ENCODE results near the gene EVA1A. TPM values are rescaled to one million over a fixed set of nuclear protein-coding genes. Genes with fewer than 3 reads are reported as not detected.

The EVA1A gene
- polyA plus RNA-seq, 3 donors, result not detected

- no peak for DNase-seq
- TF ChIP-seq, protein P1, sequence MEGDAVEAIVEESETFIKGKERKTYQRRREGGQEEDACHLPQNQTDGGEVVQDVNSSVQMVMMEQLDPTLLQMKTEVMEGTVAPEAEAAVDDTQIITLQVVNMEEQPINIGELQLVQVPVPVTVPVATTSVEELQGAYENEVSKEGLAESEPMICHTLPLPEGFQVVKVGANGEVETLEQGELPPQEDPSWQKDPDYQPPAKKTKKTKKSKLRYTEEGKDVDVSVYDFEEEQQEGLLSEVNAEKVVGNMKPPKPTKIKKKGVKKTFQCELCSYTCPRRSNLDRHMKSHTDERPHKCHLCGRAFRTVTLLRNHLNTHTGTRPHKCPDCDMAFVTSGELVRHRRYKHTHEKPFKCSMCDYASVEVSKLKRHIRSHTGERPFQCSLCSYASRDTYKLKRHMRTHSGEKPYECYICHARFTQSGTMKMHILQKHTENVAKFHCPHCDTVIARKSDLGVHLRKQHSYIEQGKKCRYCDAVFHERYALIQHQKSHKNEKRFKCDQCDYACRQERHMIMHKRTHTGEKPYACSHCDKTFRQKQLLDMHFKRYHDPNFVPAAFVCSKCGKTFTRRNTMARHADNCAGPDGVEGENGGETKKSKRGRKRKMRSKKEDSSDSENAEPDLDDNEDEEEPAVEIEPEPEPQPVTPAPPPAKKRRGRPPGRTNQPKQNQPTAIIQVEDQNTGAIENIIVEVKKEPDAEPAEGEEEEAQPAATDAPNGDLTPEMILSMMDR (IDR thresholded peaks at IDR 0.05), result no peak
- H3K27ac Mint-ChIP-seq, result no peak overlapping the region
- Histone ChIP-seq H2AFZ (ENCODE audit: insufficient read depth, low read depth, low read length, poor library complexity, severe bottlenecking) (no peak overlapping the region), H3K4me3 (replicated peaks in 1 of 3; ENCODE audit: low read depth in 2 of 3, low read length in 3 of 3) (no peak overlapping the region), H3K27me3 (ENCODE audit: control insufficient read depth in 2 of 2, insufficient read depth in 2 of 2, low read length in 2 of 2) (peaks cover 10 to 31% of the 10 kb centered on the region in 2 donors), H3K9ac (ENCODE audit: insufficient read depth, low read length, poor library complexity, severe bottlenecking) (no peak overlapping the region), H3K4me1 (ENCODE audit: control insufficient read depth in 1 of 2, insufficient read depth in 2 of 2, low read length in 2 of 2) (no peaks in the 10 kb centered on the region), H3K79me2 (ENCODE audit: insufficient read depth, low read length) (no peaks in the 10 kb centered on the region), H3K4me2 (replicated peaks; ENCODE audit: extremely low read depth, low read length, poor library complexity, severe bottlenecking) (no peak overlapping the region), H4K20me1 (ENCODE audit: insufficient read depth, low read length) (no peaks in the 10 kb centered on the region), H3K9me3 (replicated peaks in 1 of 2; ENCODE audit: control insufficient read depth in 1 of 2, insufficient read depth in 1 of 2, low read length in 2 of 2) (no peaks in the 10 kb centered on the region), H3K36me3 (replicated peaks in 1 of 2; ENCODE audit: control insufficient read depth in 1 of 2, insufficient read depth in 2 of 2, low read length in 2 of 2) (no peaks in the 10 kb centered on the region), H3K27ac (ENCODE audit: low read depth in 1 of 2, low read length in 2 of 2) (no peak overlapping the region)
- no peaks in the 10 kb centered on the region for H3K36me3 Mint-ChIP-seq
- peaks cover 0 to 3% (median 0%) of the 10 kb centered on the region in 7 donors for H3K9me3 Mint-ChIP-seq
- 95% methylated on average over 4 of the region's 4 CpGs for WGBS (ENCODE audit: insufficient coverage)
- H3K4me1 Mint-ChIP-seq, result no peaks in the 10 kb centered on the region
- H3K27me3 Mint-ChIP-seq (ENCODE audit: low read depth in 3 of 3), result peaks cover 17 to 31% (median 24%) of the 10 kb centered on the region in 3 donors
- intact Hi-C loops (cut with micrococcal nuclease), result no loop called here
- H3K4me3 Mint-ChIP-seq, result no peak overlapping the region
Observed at GRCh38 chr2:75555701-75556100, 5.0 kb downstream of the EVA1A start.

DNA sequence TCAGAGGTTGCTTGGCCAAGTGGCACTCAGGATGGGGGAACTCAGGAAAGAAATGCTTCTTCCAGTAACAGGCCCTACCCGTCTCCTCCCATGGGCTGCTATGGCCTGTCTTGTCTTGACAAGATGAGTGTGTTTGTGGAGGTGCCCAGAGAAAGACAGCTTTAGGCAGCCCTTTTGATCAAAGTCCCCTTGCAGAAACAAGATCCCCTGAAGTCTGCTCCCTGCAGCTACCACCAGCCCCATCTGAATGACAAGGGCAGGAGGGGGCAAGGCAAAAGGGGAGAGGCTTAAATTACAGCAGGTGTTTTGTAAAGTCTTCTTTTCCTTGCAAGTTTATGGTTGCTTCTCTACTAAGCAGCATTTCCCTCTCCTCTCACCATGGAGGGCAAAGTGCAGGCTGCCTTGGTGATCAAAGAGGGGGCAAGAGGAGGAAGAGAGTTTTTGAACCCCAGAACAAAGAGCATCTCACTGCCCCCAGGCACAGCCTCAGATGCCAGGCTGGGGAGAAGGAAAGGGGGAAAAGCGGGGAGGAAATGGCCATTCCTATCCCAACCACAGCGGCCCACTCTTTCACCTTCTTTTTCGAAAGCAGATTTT lies 6.7 kb downstream of the EVA1A start:
- Histone ChIP-seq H2AFZ (ENCODE audit: insufficient read depth, low read depth, low read length, poor library complexity, severe bottlenecking) (no peak overlapping the region), H4K20me1 (ENCODE audit: insufficient read depth, low read length) (no peaks in the 10 kb centered on the region), H3K4me2 (replicated peaks; ENCODE audit: extremely low read depth, low read length, poor library complexity, severe bottlenecking) (no peak overlapping the region), H3K36me3 (replicated peaks in 1 of 2; ENCODE audit: control insufficient read depth in 1 of 2, insufficient read depth in 2 of 2, low read length in 2 of 2) (no peaks in the 10 kb centered on the region), H3K79me2 (ENCODE audit: insufficient read depth, low read length) (no peaks in the 10 kb centered on the region), H3K4me3 (replicated peaks in 1 of 3; ENCODE audit: low read depth in 2 of 3, low read length in 3 of 3) (no peak overlapping the region), H3K27me3 (ENCODE audit: control insufficient read depth in 2 of 2, insufficient read depth in 2 of 2, low read length in 2 of 2) (peaks cover 3 to 16% of the 10 kb centered on the region in 2 donors), H3K9me3 (replicated peaks in 1 of 2; ENCODE audit: control insufficient read depth in 1 of 2, insufficient read depth in 1 of 2, low read length in 2 of 2) (no peaks in the 10 kb centered on the region), H3K9ac (ENCODE audit: insufficient read depth, low read length, poor library complexity, severe bottlenecking) (no peak overlapping the region), H3K4me1 (ENCODE audit: control insufficient read depth in 1 of 2, insufficient read depth in 2 of 2, low read length in 2 of 2) (no peaks in the 10 kb centered on the region), H3K27ac (ENCODE audit: low read depth in 1 of 2, low read length in 2 of 2) (no peak overlapping the region)
- H3K27me3 Mint-ChIP-seq (ENCODE audit: low read depth in 3 of 3), result peaks cover 7 to 17% (median 10%) of the 10 kb centered on the region in 3 donors
- DNase-seq, result no peak
- no peak overlapping the region for H3K27ac Mint-ChIP-seq
- no peaks in the 10 kb centered on the region for H3K36me3 Mint-ChIP-seq
- H3K4me1 Mint-ChIP-seq, result no peaks in the 10 kb centered on the region
- peaks cover 0 to 3% (median 0%) of the 10 kb centered on the region in 7 donors for H3K9me3 Mint-ChIP-seq
- TF ChIP-seq, protein P1 (IDR thresholded peaks at IDR 0.05), result no peak
- no CpG with 5 or more reads among the region's 4 CpGs for WGBS (ENCODE audit: insufficient coverage)
- intact Hi-C loops (cut with micrococcal nuclease), result no loop called here
- H3K4me3 Mint-ChIP-seq, result no peak overlapping the region

Data from CD14-positive monocyte (primary cell).